HG02759 (cell line): ENCODE data around the gene FHDC1.
"Not testable (repeated sequence)": the region's sequence is repeated elsewhere in the genome, so short reads cannot be mapped to it uniquely, and the experiment has no call there.

ENCODE experiments used
- ATAC-seq: cut with Tn5 transposase; IDR thresholded peaks from one replicate; pipeline ENCODE4 v1.9.1; 2021; ENCODE audit warnings: mild to moderate bottlenecking, moderate library complexity; ENCODE audit not compliant: unreplicated experiment

FHDC1 gene, protein sequence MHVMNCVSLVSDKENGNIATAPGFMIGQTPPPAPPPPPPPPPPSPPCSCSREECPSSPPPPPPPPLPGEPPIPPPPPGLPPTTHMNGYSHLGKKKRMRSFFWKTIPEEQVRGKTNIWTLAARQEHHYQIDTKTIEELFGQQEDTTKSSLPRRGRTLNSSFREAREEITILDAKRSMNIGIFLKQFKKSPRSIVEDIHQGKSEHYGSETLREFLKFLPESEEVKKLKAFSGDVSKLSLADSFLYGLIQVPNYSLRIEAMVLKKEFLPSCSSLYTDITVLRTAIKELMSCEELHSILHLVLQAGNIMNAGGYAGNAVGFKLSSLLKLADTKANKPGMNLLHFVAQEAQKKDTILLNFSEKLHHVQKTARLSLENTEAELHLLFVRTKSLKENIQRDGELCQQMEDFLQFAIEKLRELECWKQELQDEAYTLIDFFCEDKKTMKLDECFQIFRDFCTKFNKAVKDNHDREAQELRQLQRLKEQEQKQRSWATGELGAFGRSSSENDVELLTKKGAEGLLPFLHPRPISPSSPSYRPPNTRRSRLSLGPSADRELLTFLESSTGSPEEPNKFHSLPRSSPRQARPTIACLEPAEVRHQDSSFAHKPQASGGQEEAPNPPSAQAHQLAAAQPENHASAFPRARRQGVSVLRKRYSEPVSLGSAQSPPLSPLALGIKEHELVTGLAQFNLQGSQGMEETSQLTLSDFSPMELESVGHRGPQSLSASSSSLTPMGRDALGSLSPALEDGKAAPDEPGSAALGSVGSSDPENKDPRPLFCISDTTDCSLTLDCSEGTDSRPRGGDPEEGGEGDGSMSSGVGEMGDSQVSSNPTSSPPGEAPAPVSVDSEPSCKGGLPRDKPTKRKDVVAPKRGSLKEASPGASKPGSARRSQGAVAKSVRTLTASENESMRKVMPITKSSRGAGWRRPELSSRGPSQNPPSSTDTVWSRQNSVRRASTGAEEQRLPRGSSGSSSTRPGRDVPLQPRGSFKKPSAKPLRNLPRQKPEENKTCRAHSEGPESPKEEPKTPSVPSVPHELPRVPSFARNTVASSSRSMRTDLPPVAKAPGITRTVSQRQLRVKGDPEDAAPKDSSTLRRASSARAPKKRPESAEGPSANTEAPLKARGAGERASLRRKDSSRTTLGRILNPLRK

GRCh38 chr4:152935631-152936445 lies at the start of gene FHDC1:
Gene FHDC1, plus strand, starts transcription at chr4:152936323. Its CDS starts 6,735 bp downstream, at chr4:152943058.
- ATAC-seq = peak; percentile 26

- ATAC-seq = no peak
Observed at GRCh38 chr4:152887981-152888380, 48.1 kb upstream of the FHDC1 start.

DNA sequence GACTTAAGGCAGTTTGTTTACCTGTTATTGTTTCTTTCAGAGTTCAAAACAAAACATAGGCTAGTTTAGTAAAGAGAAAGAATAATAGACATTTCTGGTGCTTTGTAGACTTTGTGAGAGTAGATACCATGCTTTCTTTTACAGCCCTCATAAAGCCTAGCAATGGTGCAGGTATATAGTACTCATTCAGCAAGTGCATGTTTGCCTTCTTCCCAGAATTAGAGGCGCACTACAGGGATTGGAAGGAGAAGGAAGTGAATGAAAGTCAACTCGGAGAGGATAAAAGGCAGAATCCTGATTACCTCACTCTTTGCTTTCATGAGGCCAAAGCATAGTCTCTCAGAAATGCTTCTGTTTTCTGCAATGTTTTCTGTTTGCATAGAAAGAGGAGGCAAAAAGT lies 43.1 kb upstream of the FHDC1 start:
- ATAC-seq = no peak

DNA sequence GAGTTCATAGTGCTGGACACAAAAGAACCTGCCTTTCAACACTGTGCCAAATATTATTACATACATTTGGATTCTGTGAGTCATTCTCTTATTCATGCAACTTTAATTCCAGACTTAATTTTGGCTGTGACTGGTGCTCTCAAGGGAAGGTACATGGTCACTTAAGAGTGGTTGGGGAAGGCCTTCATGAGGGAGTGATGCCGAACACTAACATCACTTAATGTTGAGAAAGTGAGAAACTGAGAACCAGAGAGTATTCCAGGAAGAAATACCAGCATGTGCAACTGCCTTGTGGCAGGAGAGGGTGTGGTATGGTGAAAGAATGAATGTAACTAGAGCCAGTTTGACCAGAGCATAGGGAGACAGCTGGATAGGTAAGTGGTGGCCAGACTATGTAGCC lies 41.5 kb upstream of the FHDC1 start:
- no peak for ATAC-seq

- no peak for ATAC-seq
Observed at GRCh38 chr4:152896811-152897210, 39.3 kb upstream of the FHDC1 start.

- ATAC-seq = not testable (repeated sequence)
Observed at GRCh38 chr4:152898133-152898532, 38.0 kb upstream of the FHDC1 start.

GRCh38 chr4:152898606-152899005 lies 37.5 kb upstream of the FHDC1 start:
- no peak for ATAC-seq

- ATAC-seq = no peak
Observed at GRCh38 chr4:152900395-152900794, 35.7 kb upstream of the FHDC1 start.

- ATAC-seq = no peak
Observed at GRCh38 chr4:152901205-152901604, 34.9 kb upstream of the FHDC1 start.

DNA sequence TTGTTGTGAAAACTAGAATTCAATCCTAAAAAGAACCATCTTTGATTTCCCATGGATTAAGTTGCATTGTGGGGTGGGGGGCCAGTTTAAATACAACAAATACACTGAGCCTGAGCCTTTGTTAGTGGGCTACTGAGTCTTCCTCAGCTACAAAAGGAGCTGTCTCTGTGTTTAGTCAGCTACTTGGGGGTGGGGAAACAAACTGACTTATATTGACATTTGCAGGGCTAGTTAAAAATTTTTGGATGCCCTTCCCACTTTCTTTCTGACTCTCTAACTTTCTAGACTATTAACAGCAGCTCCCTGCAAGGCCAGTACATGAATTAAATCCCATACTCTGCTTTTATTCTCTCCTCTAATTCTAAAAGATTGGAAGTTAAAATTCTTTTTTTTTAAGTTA lies 32.5 kb upstream of the FHDC1 start:
- no peak for ATAC-seq

GRCh38 chr4:152909901-152910300 lies 26.2 kb upstream of the FHDC1 start:
- no peak for ATAC-seq

DNA sequence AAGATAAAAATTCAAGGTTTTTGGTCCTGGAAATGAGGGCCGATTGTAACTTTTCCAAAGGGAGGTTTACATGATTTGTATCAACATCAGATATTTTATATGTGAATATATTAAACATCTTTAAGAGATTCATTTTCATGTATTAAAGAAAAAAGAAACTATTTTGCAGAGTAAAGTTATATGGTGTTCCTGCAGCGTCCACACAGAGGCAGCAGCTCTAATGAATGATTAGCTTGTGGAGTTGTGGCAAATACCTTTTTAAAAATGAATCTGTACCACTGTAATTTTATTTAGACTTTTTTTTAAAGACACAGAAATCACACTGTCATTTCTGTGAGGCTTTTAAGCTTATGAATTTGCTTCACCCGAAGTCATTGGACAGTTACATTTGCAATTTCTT lies 25.6 kb upstream of the FHDC1 start:
- ATAC-seq = no peak

DNA sequence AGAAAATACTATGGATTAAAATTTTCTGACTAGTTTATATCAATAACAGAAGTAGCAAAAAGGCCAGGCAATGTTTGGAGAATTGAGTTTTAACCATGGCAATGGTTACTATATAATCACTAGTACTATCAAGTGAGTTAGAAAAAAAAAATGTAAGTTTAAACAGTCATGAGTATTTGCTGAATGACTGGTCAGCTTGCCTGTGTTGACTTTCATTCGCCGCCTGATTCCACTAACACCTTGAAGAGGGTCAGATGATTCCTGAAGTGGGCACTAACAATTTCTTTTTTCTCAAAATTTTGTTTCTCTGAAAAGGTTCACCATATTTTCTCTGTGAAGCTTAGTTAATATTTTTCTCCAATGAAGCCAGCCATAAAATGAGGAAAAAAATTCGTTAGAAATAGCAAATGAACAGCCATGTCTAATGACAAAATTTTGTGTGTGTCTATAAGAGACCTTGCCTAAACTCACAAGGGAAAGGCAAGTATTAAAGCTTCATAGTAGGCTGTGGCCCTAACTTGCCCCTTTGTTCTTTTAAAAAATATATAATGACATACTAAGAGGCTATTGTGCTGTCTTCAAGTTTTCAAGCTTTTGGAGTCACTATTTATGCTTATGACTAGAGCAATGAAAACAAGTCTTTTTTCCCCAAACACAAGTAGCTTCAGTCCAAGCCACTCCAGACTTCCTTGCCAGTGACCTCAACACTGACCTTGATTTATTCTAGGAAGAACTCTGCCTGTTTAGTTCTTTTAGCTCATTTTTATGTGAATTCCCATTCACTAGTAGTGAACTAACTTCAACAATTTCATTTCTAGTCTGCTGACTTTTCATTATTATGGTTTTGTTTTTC lies 18.4 kb upstream of the FHDC1 start:
- ATAC-seq = no peak

DNA sequence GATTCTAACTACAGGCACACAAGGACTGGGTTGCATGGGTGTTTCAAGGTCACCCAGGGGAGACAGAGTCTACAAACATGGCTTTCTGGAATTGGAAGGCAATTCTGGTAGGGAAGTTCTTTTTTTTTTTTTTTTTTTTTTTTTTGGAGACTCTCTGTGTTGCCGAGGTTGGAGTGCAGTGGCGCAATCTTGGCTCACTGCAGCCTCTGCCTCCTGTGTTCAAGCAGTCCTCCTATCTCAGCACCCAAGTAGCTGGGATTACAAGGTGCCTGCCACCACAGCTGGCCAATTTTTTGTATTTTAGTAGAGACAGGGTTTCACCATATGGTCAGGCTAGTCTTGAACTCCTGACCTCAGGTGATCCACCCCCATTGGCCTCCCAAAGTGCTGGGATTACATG lies 16.3 kb upstream of the FHDC1 start:
- ATAC-seq = no peak

DNA sequence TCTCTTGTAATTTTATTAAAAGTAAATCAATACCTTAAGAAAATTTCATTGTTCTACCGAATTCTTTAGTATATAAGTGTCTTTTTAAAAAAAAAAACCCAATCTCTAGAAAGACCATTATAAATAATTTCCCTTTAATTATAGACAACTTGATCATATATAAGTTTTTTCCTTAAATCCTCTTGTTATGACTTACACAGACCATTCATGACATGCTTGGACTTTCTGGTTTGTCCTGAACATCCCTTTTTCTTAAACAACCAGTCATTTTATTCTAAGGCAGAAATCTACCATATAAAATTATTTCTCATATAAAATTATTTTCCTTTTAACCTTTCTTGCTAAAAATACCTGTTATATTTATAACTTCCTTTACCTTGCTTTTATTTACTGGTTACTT lies 15.4 kb upstream of the FHDC1 start:
- no peak for ATAC-seq

GRCh38 chr4:152921284-152921683 lies 14.8 kb upstream of the FHDC1 start:
- ATAC-seq = no peak

- no peak for ATAC-seq
Observed at GRCh38 chr4:152925851-152926250, 10.3 kb upstream of the FHDC1 start.

- ATAC-seq = no peak
Observed at GRCh38 chr4:152926959-152927358, 9.2 kb upstream of the FHDC1 start.

- no peak for ATAC-seq
Observed at GRCh38 chr4:152927737-152928136, 8.4 kb upstream of the FHDC1 start.

GRCh38 chr4:152928286-152928685 lies 7.8 kb upstream of the FHDC1 start:
- ATAC-seq = no peak
